SJCRH30 (cell line): ENCODE measurements around the gene COL16A1. TPM values are rescaled to one million over a fixed set of nuclear protein-coding genes. Genes with fewer than 3 reads are reported as not detected.

ENCODE experiments used
- DNase-seq, 2 experiments: peaks; one replicate each; pipeline ENCODE4 v3.0.0-alpha.2; 2015 to 2020
- H3K27ac ChIP-seq: fragments of 250-450 bp; sonication (Bioruptor Pico); 2 replicates; pipeline ENCODE4 v1.5.1; 2020; ENCODE audit warnings: mild to moderate bottlenecking, moderate library complexity
- H3K27me3 ChIP-seq: fragments of 250-450 bp; sonication (Bioruptor Pico); 2 replicates; pipeline ENCODE4 v1.5.1; 2020; ENCODE audit warnings: mild to moderate bottlenecking, moderate library complexity
- H3K36me3 ChIP-seq: fragments of 250-450 bp; sonication (Bioruptor Pico); 2 replicates; pipeline ENCODE4 v1.5.1; 2020; ENCODE audit warnings: mild to moderate bottlenecking, moderate library complexity
- H3K4me1 ChIP-seq: fragments of 250-450 bp; sonication (Bioruptor Pico); 2 replicates; pipeline ENCODE4 v1.5.1; 2020; ENCODE audit warnings: mild to moderate bottlenecking, moderate library complexity
- H3K4me3 ChIP-seq: fragments of 250-450 bp; sonication (Bioruptor Pico); 2 replicates; pipeline ENCODE4 v1.5.1; 2020; ENCODE audit warnings: mild to moderate bottlenecking, moderate library complexity
- H3K9me3 ChIP-seq: fragments of 250-450 bp; sonication (Bioruptor Pico); replicated peaks from 2 replicates; pipeline ENCODE4 v1.5.1; 2020; ENCODE audit warnings: mild to moderate bottlenecking, moderate library complexity
- total RNA-seq: library from RNA; depleted of rRNA; stranded (reverse); fragments of >200 nt; shearing (Covaris generic); gene quantifications from 2 replicates; pipeline ENCODE4 v1.2.3, GENCODE V29; 2014

Gene COL16A1
- total RNA-seq, 1 experiment from 2014 or later = 2.7 TPM

DNA sequence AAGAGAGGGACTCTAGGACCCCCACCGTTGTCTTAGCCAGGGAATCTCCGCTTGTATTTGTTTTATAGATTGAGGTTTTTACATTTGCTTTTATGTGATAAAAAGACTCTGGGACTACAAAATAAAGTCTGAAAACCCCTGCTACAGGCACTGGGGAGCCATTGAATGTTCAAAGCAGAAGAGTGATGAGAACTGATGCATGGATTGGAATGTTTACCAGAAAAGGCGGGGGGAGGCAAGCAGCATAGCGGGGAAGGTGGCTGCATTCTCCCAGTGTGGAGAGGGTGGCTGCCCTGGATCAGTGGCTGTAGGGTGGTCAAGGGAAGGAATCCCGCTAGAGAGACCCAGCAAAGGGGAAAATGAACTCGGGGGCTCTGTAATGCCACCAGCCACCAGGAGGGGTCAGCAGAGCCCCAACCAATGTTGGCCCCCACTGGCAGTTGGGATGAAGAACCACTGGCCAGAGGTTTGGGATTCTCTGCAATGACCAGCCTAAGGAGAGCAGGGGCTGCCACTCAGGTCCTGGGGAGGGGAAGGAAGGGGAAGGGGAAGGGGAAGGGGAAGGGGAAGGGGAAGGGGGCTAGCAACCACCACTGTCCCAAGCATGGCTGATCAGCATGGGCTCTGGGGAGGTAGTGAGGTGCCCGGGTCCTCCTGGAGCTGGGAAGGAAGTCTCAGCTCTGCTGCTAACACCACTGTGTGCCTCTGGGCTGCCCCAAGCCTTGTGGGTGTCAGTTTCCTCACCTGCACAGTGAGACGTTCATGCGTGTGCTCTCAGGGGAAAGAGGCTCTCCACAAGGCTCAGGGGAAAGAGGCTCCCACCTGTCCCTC is 40.0 kb downstream of the COL16A1 start:
- DNase-seq = peak; percentile 46 to 82
- Histone ChIP-seq H3K27ac (no peak overlapping the region), H3K4me1 (peaks cover 9% of the 10 kb centered on the region; the same call in 1 of the 2 replicates), H3K4me3 (no peak overlapping the region), H3K27me3 (peaks cover 34% of the 10 kb centered on the region), H3K9me3 (no peaks in the 10 kb centered on the region), H3K36me3 (no peaks in the 10 kb centered on the region)

DNA sequence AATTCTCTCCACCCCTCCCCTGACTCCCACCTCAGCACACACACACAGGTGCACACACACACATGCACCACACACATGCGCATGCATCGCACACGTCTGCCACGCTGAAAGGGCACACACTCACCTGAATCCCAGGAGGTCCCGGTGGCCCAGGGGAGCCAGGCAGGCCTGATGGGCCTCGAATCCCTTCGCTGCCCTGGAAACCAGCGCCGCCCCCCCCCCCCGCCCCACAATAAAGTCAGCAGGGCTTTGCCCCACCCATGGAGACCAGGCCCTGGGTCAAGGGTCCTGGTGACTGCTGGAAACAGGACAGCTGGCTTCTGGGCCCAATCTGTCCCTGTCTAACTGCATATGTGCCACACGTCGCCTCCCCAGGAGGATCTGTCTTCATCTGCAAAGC is 41.4 kb downstream of the COL16A1 start:
- DNase-seq = no peak
- H3K27me3 ChIP-seq = peaks cover 38% of the 10 kb centered on the region
- no peaks in the 10 kb centered on the region for H3K9me3 ChIP-seq
- H3K4me1 ChIP-seq = peaks cover 9% of the 10 kb centered on the region; the same call in 1 of the 2 replicates
- no peak overlapping the region for H3K27ac ChIP-seq
- no peaks in the 10 kb centered on the region for H3K36me3 ChIP-seq
- H3K4me3 ChIP-seq = no peak overlapping the region

DNA sequence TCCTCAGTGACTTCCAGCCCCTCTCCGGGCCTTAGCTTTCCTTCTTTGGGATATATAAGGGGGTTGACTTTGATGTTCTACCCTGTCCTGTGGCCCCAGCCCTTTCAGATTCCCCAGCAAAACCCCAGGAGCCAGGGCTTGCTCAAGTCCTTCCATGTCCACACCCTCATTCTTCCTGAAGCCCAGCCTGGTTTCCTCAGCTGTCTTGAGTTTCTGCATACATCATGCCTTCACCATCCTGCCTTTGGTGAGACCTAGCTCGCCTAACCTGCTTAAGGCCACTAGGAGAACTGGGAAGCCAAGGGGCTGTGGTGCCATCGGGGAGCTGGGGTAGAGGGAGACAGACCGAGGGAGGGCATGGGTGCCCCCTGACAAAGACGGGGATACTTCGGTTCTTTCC is 42.0 kb downstream of the COL16A1 start:
- no peak for DNase-seq
- Histone ChIP-seq H3K27ac (no peak overlapping the region), H3K27me3 (peaks cover 38% of the 10 kb centered on the region), H3K4me1 (peaks cover 7% of the 10 kb centered on the region; the same call in 1 of the 2 replicates), H3K9me3 (no peaks in the 10 kb centered on the region), H3K36me3 (no peaks in the 10 kb centered on the region), H3K4me3 (no peak overlapping the region)

DNA sequence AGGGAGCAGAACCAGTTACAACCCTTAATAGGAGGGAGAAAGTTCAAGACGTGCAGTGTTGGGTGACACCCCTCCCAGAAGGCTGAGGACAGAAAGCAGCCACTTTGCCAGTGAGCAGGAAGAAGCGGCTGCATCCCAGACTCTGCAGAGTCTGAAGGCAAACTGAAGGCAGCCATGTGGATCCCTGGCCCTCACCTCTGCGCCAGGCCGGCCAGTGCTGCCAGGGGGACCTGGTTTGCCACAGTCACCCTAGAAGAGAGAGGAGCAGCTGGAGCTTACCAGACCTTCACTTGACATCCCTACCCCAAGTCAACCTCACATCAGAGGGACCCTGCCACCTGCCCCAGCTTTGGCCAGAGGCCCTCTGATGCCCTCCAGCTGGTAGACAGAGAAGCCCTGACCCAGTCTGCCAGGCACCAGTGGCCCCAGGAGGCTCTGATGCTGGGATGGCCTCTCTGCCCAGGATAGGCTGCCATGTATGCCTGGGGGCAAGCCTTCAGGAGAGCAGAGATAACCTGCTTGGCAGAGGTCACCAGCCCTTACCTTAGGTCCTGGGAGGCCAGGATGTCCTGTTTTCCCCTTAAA is 42.9 kb downstream of the COL16A1 start:
- Histone ChIP-seq H3K27ac (no peak overlapping the region), H3K9me3 (no peaks in the 10 kb centered on the region), H3K27me3 (peaks cover 36% of the 10 kb centered on the region), H3K4me1 (no peaks in the 10 kb centered on the region), H3K36me3 (no peaks in the 10 kb centered on the region), H3K4me3 (no peak overlapping the region)
- DNase-seq = no peak

DNA sequence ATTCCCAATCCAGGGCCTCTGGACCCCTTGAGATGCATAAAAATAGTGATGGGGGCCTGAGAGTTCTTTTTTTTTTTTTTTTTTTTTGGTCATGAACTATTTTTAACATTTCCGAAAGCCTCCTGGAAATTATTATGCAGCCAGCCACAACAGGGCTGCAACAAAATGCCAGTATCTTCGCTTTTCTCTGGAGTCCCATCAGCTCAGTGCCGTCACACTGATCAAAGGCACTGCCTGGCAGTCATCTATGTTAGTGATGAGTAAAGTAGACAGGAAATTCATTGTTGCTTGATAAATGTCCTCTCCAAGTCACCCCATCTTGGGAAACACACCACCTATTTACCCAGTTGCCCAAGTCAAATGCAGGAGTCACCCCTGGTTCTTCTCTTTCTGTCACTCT is 43.9 kb downstream of the COL16A1 start:
- no peaks in the 10 kb centered on the region for H3K9me3 ChIP-seq
- H3K27me3 ChIP-seq = peaks cover 30% of the 10 kb centered on the region
- H3K4me1 ChIP-seq = no peaks in the 10 kb centered on the region
- no peak overlapping the region for H3K27ac ChIP-seq
- H3K36me3 ChIP-seq = no peaks in the 10 kb centered on the region
- no peak for DNase-seq
- no peak overlapping the region for H3K4me3 ChIP-seq

DNA sequence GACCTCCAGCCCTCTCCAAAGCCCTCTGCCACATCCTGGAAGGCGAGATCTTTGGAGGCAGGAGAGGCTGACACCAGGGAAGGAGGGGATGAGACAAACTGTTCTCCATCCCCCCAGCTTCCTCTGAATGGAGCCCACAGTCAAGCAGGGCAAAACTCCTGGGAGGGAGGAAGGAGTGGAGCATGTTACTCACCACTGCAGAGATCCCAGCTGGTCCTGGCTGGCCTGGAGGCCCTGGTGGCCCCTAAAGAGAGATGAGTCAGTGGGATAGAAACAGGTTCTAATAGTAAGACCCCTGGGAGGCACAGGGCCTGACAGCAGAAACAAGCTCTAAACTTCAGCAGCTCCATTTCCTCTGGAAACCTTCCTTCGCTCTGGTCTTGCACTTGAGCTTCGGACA is 45.1 kb downstream of the COL16A1 start:
- no peaks in the 10 kb centered on the region for H3K4me1 ChIP-seq
- H3K4me3 ChIP-seq = no peak overlapping the region
- no peak for DNase-seq
- H3K27me3 ChIP-seq = peaks cover 28% of the 10 kb centered on the region
- H3K36me3 ChIP-seq = no peaks in the 10 kb centered on the region
- H3K27ac ChIP-seq = no peak overlapping the region
- H3K9me3 ChIP-seq = no peaks in the 10 kb centered on the region

DNA sequence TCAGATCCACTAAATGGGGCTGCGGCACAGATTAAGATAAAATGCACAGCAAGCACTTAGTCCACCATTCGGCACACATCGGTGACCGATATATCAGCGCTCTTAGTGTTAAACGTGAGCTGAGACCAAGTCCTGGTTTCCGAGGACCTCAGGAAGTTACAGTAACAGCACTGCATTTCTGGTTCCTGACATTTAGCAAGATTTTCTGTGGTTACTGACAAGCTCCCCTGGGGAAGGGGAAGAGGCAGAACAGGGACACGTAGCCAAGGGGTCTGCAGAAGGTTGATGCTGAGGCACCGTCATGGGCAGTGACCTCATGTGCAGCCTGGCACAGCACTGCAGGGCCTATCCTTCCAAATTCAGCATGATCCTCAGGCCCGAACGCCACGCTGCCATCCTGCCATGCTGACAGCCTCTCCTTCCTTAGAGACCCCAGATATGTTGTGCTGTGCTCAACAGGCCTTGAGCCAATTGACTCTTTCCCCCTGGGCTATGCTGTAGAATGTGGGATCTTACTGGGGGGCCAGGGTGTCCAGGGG is 45.8 kb downstream of the COL16A1 start:
- Histone ChIP-seq H3K27me3 (peaks cover 22% of the 10 kb centered on the region), H3K4me3 (no peak overlapping the region), H3K27ac (no peak overlapping the region), H3K4me1 (no peaks in the 10 kb centered on the region), H3K36me3 (no peaks in the 10 kb centered on the region), H3K9me3 (no peaks in the 10 kb centered on the region)
- no peak for DNase-seq

DNA sequence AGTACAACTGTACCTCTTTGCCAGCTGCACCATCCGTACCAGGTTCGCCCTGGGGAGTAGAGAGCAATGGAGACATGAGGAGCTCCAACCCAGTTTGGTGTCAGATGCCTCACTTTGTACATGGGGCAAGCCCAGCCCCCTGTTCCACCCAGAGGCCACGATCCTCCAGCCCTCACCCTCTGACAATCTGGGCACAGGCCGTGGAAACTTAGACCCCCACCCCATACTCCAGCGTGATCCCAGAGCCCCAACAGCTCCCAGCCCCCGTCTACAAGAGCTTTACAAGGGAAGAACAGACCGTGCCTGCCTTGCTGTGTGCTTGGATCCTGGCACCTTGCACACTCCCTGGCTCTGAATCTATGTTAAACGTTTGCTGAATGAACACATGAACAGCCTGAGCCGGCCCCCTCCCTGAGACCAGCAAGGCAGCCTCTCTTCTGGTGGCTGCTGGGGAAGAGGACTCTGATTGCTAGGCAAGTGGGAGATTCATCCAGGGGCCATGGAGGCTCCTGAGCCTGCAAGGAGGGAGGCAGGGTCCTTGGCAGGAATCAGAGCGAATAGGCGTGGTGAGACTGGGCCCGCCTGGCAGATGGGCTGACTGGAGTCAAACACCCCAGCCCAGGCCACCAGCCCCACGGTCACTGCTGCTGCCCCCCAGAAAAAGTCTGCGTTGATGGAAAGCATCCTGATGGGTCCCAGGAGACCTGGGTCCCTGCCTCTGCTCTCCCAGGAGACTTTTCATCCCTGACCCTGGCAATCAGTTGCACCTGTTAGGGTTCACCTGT is 46.6 kb downstream of the COL16A1 start:
- Histone ChIP-seq H3K36me3 (no peaks in the 10 kb centered on the region), H3K27ac (no peak overlapping the region), H3K9me3 (no peaks in the 10 kb centered on the region), H3K4me1 (no peaks in the 10 kb centered on the region), H3K4me3 (no peak overlapping the region), H3K27me3 (peaks cover 20% of the 10 kb centered on the region)
- DNase-seq = no peak

DNA sequence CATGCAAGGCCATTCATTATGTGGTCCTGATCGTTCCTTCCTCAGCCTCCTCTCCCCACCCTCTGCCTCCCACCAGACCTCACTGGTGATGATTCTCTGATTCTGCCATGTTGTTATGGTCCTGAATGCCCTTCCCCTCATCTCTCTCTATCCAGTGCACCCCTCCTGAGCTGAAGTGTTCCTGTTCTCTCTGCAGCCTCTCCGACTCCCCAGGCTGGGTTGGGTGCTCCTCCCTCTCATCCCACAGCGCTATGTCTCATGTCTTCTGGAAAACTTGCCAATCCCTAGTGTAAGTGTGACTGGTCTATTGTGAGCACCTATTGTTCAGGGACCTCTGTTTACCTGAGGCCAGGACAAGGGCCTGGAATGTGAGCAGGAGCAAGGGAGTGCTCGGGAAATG is 48.1 kb downstream of the COL16A1 start:
- H3K27me3 ChIP-seq = peaks cover 16% of the 10 kb centered on the region
- no peak overlapping the region for H3K27ac ChIP-seq
- H3K4me3 ChIP-seq = no peak overlapping the region
- no peaks in the 10 kb centered on the region for H3K36me3 ChIP-seq
- no peaks in the 10 kb centered on the region for H3K4me1 ChIP-seq
- H3K9me3 ChIP-seq = no peaks in the 10 kb centered on the region
- no peak for DNase-seq

DNA sequence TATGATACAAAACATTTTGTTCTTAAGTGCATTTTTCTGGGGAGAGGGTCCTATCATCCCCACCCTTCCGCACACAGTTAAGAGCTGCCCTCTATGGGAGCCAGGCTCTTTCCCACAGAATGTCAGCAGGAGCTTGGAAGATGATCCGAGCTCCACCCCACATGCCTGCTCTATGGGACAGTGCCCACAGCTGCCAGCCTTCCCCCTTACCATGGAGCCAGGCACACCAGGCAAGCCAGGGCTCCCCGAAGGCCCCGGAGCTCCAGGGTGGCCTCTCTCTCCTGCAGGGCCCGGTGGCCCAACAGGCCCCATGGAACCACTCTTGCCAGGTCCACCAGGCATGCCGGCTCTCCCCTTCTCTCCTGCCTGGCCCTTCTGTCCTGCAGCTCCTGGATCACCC is 48.7 kb downstream of the COL16A1 start:
- Histone ChIP-seq H3K4me1 (no peaks in the 10 kb centered on the region), H3K27me3 (peaks cover 16% of the 10 kb centered on the region), H3K36me3 (no peaks in the 10 kb centered on the region), H3K9me3 (no peaks in the 10 kb centered on the region), H3K4me3 (no peak overlapping the region), H3K27ac (no peak overlapping the region)
- DNase-seq = no peak

DNA sequence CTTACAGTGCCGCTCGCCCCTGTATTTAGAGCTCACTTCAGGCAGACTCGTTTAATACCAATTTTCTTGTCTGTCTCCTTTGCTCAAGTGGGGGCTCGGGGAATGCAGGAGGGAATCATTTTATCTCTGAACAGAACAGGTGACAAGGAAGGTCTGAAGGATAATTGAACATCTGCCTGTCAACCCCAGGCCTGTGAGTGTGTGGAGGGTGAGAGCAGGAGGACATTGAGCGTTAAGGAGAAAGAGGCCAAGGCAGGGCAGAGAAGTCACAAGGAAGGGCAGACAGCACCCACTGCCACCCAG is 49.4 kb downstream of the COL16A1 start:
- Histone ChIP-seq H3K4me3 (no peak overlapping the region), H3K9me3 (no peaks in the 10 kb centered on the region), H3K4me1 (no peaks in the 10 kb centered on the region), H3K27me3 (peaks cover 16% of the 10 kb centered on the region), H3K27ac (no peak overlapping the region), H3K36me3 (no peaks in the 10 kb centered on the region)
- no peak for DNase-seq

DNA sequence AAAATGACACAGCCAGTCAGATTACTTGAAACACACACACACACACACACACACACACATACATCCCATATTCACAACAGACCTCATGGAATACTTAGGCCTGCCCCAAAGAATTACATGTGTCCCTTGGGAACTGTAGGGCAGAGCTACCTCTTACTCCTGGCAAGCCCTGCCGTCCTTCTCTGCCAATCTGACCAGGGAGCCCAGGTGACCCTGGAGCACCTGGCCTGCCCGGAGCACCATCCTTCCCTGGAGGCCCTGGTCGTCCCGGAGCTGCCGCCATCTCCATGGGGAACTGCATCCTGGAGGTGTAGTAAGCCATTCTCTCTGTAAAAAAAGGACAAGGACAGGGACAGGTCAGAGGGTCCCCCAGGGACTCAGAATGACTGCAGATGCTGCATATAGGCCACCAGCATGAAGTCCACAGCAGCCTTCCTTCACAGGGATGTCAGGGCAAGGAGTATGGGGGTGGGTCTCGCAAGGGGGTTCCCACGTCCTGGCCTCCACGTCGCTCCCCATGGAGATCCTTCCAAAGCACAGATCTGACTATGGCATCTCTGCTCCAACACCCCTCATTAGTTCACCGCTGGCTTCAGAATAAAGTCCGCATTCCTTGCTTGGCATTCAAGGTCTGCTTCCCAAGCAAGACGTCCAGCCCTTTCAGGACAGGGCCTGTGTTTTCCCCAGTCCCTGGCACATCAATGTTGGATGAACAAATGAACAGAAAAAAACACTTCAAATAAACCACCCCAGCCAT is 49.9 kb downstream of the COL16A1 start:
- Histone ChIP-seq H3K27ac (no peak overlapping the region), H3K36me3 (no peaks in the 10 kb centered on the region), H3K4me3 (no peak overlapping the region), H3K27me3 (peaks cover 16% of the 10 kb centered on the region), H3K9me3 (no peaks in the 10 kb centered on the region), H3K4me1 (no peaks in the 10 kb centered on the region)
- DNase-seq = no peak

DNA sequence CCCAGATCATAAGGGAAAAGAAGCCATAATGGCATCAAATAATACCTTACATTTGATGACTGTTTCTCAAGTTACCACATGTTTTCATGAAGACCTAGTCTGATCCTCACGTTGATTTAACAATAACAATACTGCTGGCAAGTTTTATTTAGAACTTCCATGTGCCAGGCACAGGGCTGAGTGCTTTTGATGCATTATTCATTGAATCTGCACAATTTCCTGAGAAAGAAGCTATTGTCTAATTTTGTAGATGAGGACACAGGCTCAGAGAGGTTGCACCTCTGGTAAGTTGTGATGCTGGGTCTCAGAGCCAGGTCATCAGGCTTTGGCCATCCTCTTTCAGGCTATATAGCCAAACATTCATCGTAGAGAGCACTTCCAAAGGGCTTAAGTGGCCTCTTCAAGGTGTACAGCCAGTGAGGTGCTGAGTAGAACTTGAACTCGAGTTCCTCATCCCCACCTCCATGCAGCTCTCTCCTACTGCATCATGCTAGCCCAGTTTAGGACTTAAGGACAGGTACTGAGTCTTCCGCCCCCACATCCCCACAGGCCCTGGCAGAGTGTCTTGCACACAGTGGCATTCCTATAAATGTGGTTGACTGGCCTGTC is 50.8 kb downstream of the COL16A1 start:
- Histone ChIP-seq H3K9me3 (no peaks in the 10 kb centered on the region), H3K4me3 (no peak overlapping the region), H3K27me3 (peaks cover 13% of the 10 kb centered on the region), H3K27ac (no peak overlapping the region), H3K4me1 (no peaks in the 10 kb centered on the region), H3K36me3 (no peaks in the 10 kb centered on the region)
- no peak for DNase-seq

DNA sequence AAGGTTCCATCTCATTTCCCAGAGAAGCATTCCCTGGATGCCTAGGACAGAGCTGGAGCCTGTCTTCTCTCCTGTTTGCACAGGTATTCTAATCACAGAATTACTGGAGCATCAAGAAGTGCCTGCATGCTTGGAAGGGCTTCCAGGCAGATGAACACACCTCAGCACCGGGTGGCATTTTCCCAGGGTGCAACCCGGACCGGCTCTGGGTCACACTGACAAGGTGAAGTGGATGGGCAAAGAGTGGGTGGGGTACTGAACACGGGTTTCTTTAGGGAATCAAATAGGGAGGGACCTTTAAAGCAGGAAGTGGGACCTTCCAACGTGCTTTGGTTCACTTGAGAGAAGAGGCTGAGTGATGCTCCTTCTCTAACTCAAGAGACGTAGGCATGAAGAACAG is 52.1 kb downstream of the COL16A1 start:
- no peaks in the 10 kb centered on the region for H3K9me3 ChIP-seq
- no peaks in the 10 kb centered on the region for H3K36me3 ChIP-seq
- no peak overlapping the region for H3K4me3 ChIP-seq
- no peaks in the 10 kb centered on the region for H3K4me1 ChIP-seq
- no peak for DNase-seq
- H3K27me3 ChIP-seq = peaks cover 13% of the 10 kb centered on the region
- H3K27ac ChIP-seq = no peak overlapping the region
